ENCODE results near the gene KCNJ16. TPM values are rescaled to one million over a fixed set of nuclear protein-coding genes. Genes with fewer than 3 reads are reported as not detected.

KCNJ16 gene
- total and polyA plus RNA-seq, 2 of the 13 experiments (the other 11 are each of a cell fraction or from before 2014, with no cell fraction given), result not detected

GRCh38 chr17:70168044-70168976 lies 93.3 kb downstream of the KCNJ16 start:
- intact Hi-C loops (cut with micrococcal nuclease; ENCODE audit: unreplicated experiment) (no loop called here), in situ Hi-C loops (cut with HindIII; ENCODE audit: extremely low pct_ligation_motif_present, low pct_unique_long_range_greater_than_20kb) (no loop called here)
- TF ChIP-seq HOXA9 (CRISPR knock-in tag; IDR thresholded peaks at IDR 0.05; ENCODE audit: borderline replicate concordance), result no peak
- no peak for TF ChIP-seq CREB1 (IDR thresholded peaks at IDR 0.05)
- TF ChIP-seq CREB1 (CRISPR knock-in tag; IDR thresholded peaks at IDR 0.05), result no peak
- TF ChIP-seq ASH2L (IDR thresholded peaks at IDR 0.05; ENCODE audit: insufficient read length, low read depth, low read length), result peak; percentile 7
- peak; percentile 47 for TF ChIP-seq CTCF (CRISPR knock-in tag; IDR thresholded peaks at IDR 0.05)
- H3K4me2 ChIP-seq (ENCODE audit: low read depth, low read length), result peak overlapping the region; percentile 75; the same call in 1 of the 2 replicates
- H2AFZ ChIP-seq (ENCODE audit: low read length), result no peak overlapping the region
- no peaks in the 10 kb centered on the region for H3K9me3 ChIP-seq (ENCODE audit: low read length)
- no peak for FAIRE-seq
- ChIA-PET CTCF (ENCODE audit: low intra/inter-chr PET ratio, low total read pairs) (no interaction called here), POLR2A (no interaction called here)
- WGBS (ENCODE audit: low lambda C conversion rate), result 58% methylated on average over 43 of the region's 45 CpGs
- no peak overlapping the region for H3K4me3 ChIP-seq (replicated peaks in 1 of 3; ENCODE audit: insufficient read depth in 1 of 3, low read depth in 2 of 3, low read length in 3 of 3)
- H3K4me1 ChIP-seq (ENCODE audit: insufficient read depth, low read length), result peaks cover 6% of the 10 kb centered on the region
- no peak overlapping the region for H3K27ac ChIP-seq (ENCODE audit: extremely low read length, insufficient read depth, low read length)
- ATAC-seq, result peak; percentile 51
- no peaks in the 10 kb centered on the region for H3K79me2 ChIP-seq (ENCODE audit: insufficient read depth, low read length)
- no peak overlapping the region for H3K9ac ChIP-seq (ENCODE audit: insufficient read depth, low read depth, low read length)
- no peaks in the 10 kb centered on the region for H4K20me1 ChIP-seq (ENCODE audit: insufficient read depth, low read length)
- no peaks in the 10 kb centered on the region for H3K36me3 ChIP-seq (replicated peaks in 1 of 2; ENCODE audit: control insufficient read depth in 1 of 2, insufficient read depth in 2 of 2, low read length in 2 of 2)
- no TSS peak for BruUV-seq (replicated peaks)
- peaks cover 0 to 34% of the 10 kb centered on the region in 2 experiments; a peak in 3 of 5 replicates for H3K27me3 ChIP-seq (ENCODE audit: control insufficient read depth in 1 of 2, insufficient read depth in 2 of 2, low read length in 2 of 2)
- DNase-seq (ENCODE audit: low spot score), result no peak

Measured in HepG2 (cell line).